Progenitor cell of endocrine pancreas (in vitro differentiated cells): ENCODE results near the gene NUP88. TPM values are rescaled to one million over a fixed set of nuclear protein-coding genes. Genes with fewer than 3 reads are reported as not detected.

ENCODE experiments used
- DNase-seq: peaks from one replicate; pipeline ENCODE4 v3.0.0; 2021; ENCODE audit warnings: low spot score; ENCODE audit not compliant: unreplicated experiment
- H3K27ac Mint-ChIP-seq: 2 replicates; pipeline ENCODE4 v1.8.0; 2021; ENCODE audit warnings: mild to moderate bottlenecking, moderate library complexity, mixed read lengths
- H3K27me3 Mint-ChIP-seq: 2 replicates; pipeline ENCODE4 v1.8.0; 2021; ENCODE audit warnings: mixed read lengths
- H3K36me3 Mint-ChIP-seq: 2 replicates; pipeline ENCODE4 v1.8.0; 2022; ENCODE audit warnings: mixed read lengths; ENCODE audit not compliant: insufficient read depth
- H3K4me1 Mint-ChIP-seq: 2 replicates; pipeline ENCODE4 v1.8.0; 2021; ENCODE audit warnings: low read depth, mixed read lengths
- H3K4me3 Mint-ChIP-seq: 2 replicates; pipeline ENCODE4 v1.8.0; 2021; ENCODE audit warnings: low read depth, mild to moderate bottlenecking, moderate library complexity, mixed read lengths
- H3K9me3 Mint-ChIP-seq: 2 replicates; pipeline ENCODE4 v1.8.0; 2021; ENCODE audit warnings: low read depth, mixed read lengths
- total RNA-seq: library from RNA; stranded (reverse); gene quantifications from 2 replicates; pipeline ENCODE4 v1.2.1, GENCODE V29; 2021
- TF ChIP-seq, protein P1 (sequence below): fragments of 200-600 bp; sonication (generic); IDR thresholded peaks from one replicate; pipeline ENCODE4 v1.5.0; 2021; ENCODE audit warnings: antibody characterized with exemption, mild to moderate bottlenecking; ENCODE audit not compliant: unreplicated experiment

The NUP88 gene
- total RNA-seq, 1 donor from 2014 or later: 64.9 TPM

DNA sequence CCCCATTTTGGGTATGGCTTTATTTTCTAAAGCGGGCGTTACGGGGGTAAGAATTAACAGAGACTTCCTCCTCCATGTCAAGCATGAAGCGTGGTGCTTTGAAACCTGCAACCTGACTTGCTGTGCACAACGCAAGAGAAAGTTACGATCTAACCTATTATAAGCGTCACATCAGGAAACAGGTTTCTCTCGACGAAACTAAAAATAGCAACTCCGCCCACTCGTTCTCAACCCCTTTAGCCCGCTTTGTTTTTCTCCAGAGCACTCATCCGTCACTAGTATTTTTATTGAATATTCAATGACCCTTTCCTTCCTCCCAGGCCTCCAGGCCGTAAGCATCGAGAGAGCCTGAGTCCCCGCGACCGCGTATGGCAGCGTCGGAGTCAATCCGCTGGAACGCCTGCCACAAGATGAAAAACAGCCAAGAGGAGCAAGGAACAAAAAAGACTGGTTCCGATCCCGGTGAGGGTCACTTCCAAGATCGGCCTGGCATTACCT is 555 bp downstream of the NUP88 start:
- Mint-ChIP-seq H3K36me3 (peaks cover 11% of the 10 kb centered on the region), H3K4me3 (peak overlapping the region; percentile 99)

DNA sequence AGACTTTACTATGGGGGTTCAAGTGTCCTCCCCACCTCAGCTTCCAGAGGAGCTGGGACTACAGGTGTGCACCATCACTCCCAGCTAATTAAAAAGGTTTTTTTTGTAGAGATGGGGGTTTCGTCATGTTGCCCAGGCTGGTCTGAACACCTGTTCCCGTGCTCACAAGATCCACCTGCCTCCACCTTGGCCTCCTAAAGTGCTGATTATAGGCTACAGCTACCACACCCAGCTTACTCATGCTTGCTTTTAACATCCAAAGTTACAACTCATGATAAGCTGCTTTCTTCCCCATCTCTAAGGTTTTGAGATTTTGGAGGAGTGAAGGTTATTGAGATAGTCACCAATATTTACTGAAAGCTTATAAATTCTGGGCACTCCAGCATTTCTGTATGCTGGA is 2.6 kb downstream of the NUP88 start:
- Mint-ChIP-seq H3K27ac (no peak overlapping the region), H3K27me3 (no peaks in the 10 kb centered on the region), H3K9me3 (no peaks in the 10 kb centered on the region), H3K36me3 (peaks cover 13% of the 10 kb centered on the region), H3K4me3 (peak overlapping the region; percentile 38), H3K4me1 (peaks cover 21% of the 10 kb centered on the region)
- DNase-seq: no peak
- TF ChIP-seq, protein P1, sequence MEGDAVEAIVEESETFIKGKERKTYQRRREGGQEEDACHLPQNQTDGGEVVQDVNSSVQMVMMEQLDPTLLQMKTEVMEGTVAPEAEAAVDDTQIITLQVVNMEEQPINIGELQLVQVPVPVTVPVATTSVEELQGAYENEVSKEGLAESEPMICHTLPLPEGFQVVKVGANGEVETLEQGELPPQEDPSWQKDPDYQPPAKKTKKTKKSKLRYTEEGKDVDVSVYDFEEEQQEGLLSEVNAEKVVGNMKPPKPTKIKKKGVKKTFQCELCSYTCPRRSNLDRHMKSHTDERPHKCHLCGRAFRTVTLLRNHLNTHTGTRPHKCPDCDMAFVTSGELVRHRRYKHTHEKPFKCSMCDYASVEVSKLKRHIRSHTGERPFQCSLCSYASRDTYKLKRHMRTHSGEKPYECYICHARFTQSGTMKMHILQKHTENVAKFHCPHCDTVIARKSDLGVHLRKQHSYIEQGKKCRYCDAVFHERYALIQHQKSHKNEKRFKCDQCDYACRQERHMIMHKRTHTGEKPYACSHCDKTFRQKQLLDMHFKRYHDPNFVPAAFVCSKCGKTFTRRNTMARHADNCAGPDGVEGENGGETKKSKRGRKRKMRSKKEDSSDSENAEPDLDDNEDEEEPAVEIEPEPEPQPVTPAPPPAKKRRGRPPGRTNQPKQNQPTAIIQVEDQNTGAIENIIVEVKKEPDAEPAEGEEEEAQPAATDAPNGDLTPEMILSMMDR: no peak

More for the DNA sequence above, 555 bp downstream of the NUP88 start:
- peak overlapping the region; percentile 99 for H3K27ac Mint-ChIP-seq
- TF ChIP-seq, protein P1: no peak
- DNase-seq: no peak
- peaks cover 23% of the 10 kb centered on the region for H3K4me1 Mint-ChIP-seq
- no peaks in the 10 kb centered on the region for H3K9me3 Mint-ChIP-seq
- H3K27me3 Mint-ChIP-seq: no peaks in the 10 kb centered on the region

DNA sequence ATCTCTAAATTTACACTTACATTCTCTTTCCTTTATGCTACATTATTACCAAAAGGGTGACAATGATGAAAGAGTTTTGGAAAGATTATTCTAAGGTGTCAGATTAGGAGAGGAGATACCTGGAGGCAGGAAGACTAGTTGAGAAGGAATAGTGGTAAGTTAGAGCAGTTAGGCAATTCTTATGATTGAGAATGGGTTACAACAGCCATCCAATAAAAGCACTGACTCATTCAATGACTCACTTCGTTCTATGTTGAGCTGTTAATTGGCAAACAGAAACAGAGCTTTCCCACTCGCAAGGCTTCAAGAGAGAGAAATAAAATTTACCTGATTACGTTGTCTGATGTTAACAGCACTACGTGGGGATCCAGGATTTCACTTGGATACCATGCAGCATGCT is 5.8 kb downstream of the NUP88 start:
- peaks cover 5% of the 10 kb centered on the region for H3K4me1 Mint-ChIP-seq
- H3K36me3 Mint-ChIP-seq: peaks cover 21% of the 10 kb centered on the region
- H3K9me3 Mint-ChIP-seq: no peaks in the 10 kb centered on the region
- H3K27me3 Mint-ChIP-seq: no peaks in the 10 kb centered on the region
- DNase-seq: no peak
- TF ChIP-seq, protein P1: no peak
- H3K4me3 Mint-ChIP-seq: no peak overlapping the region
- no peak overlapping the region for H3K27ac Mint-ChIP-seq

DNA sequence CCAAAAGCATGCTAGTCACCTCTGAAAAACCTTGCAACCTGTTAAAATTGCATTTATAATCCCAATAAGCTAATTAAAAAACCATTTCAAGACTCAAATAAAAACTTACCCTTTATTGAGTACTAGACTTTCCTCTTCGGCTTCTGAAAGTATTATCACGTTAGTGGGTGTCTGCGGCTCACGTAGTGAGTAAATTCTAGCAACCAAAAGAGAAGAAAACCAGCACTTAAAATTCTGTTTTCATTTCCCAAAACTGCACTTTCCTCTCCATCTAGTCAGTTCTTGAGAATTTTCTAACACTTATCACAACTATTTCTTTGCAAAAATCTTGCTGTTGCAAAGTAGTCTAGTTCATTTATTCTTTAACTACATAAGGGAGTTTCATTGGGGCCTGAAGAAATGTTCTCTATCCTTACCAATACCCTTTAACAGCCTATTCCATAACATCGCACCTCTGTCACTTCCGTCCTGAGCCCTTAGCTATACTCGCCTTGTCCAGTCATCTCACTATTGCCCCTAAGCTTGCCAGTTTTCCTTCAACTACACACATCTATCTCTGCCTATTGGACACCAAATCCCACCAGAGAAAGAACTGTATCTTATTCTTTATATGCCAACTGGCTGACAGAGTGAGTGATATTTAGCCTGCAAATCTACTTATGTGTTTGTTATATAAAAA is 8.7 kb downstream of the NUP88 start:
- Mint-ChIP-seq H3K4me1 (no peaks in the 10 kb centered on the region), H3K9me3 (no peaks in the 10 kb centered on the region), H3K27me3 (no peaks in the 10 kb centered on the region), H3K27ac (no peak overlapping the region), H3K4me3 (no peak overlapping the region), H3K36me3 (peaks cover 23% of the 10 kb centered on the region)
- TF ChIP-seq, protein P1: no peak
- DNase-seq: no peak

DNA sequence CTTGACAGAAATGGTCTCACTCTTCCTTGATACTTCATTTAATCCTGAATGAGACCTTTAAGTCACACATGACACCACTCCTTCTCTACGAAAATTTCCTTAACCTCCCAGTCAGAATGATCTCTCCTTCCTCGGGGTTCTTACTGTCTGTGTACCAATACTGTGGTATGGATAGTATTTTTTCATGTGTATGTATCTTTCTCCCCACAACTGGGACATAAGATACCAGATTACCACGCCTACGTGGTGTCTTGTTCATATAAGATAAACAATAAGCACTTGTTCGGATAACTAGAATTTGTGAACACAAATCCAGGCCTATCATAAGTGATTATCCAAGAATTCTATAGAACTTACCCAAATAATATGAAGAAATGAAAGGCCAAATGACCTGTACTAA is 11.3 kb downstream of the NUP88 start:
- no peak for DNase-seq
- peaks cover 30% of the 10 kb centered on the region for H3K36me3 Mint-ChIP-seq
- H3K4me1 Mint-ChIP-seq: no peaks in the 10 kb centered on the region
- TF ChIP-seq, protein P1: no peak
- no peak overlapping the region for H3K4me3 Mint-ChIP-seq
- H3K9me3 Mint-ChIP-seq: no peaks in the 10 kb centered on the region
- no peak overlapping the region for H3K27ac Mint-ChIP-seq
- H3K27me3 Mint-ChIP-seq: no peaks in the 10 kb centered on the region
